ENCODE data around the gene SSH3. TPM values are rescaled to one million over a fixed set of nuclear protein-coding genes. Genes with fewer than 3 reads are reported as not detected.

Gene SSH3
- total RNA-seq, 2 experiments from 2014 or later = 9.2 to 18.5 TPM

- H3K79me2 ChIP-seq (ENCODE audit: insufficient read depth, low read depth, low read length) = peaks cover 37% of the 10 kb centered on the region
- no peak for TF ChIP-seq EZH2phosphoT487 (IDR thresholded peaks at IDR 0.05; ENCODE audit: borderline replicate concordance, low read depth, low read length)
- TF ChIP-seq CTCF (conservative IDR thresholded peaks at IDR 0.05; ENCODE audit: low read length) = no peak
- ChIA-PET POLR2A (interaction anchor here (1.2 kb wide), 1 partner anchor 36 kb away, joined by 3 read pairs; no protein-coding TSS in a partner anchor), CTCF (ENCODE audit: unreplicated experiment) (no interaction called here)
- no peaks in the 10 kb centered on the region for H4K20me1 ChIP-seq (ENCODE audit: insufficient read depth, low read length)
- no peaks in the 10 kb centered on the region for H3K9me3 ChIP-seq (ENCODE audit: low read length)
- intact Hi-C loops (cut with micrococcal nuclease; ENCODE audit: unreplicated experiment) = no loop called here
- no peak overlapping the region for H3K4me2 ChIP-seq (ENCODE audit: low read length)
- H2AFZ ChIP-seq (ENCODE audit: low read length) = no peak overlapping the region
- BruUV-seq (replicated peaks) = no TSS peak
- peaks cover 34% of the 10 kb centered on the region for H3K4me1 ChIP-seq (ENCODE audit: insufficient read depth, low read length, poor library complexity, severe bottlenecking)
- peaks cover 96% of the 10 kb centered on the region for H3K36me3 ChIP-seq (ENCODE audit: insufficient read depth, low read length)
- H3K4me3 ChIP-seq (ENCODE audit: low read depth, low read length, poor library complexity, severe bottlenecking) = no peak overlapping the region
- no peaks in the 10 kb centered on the region for H3K9me2 ChIP-seq (ENCODE audit: insufficient read depth, low read length)
- DNase-seq (ENCODE audit: low spot score) = no peak
- no peak overlapping the region for H3K27ac ChIP-seq (ENCODE audit: low read depth, low read length, poor library complexity, severe bottlenecking)
These were observed 22.4 kb upstream of the SSH3 start for GRCh38 chr11:67280788-67281551.

GRCh38 chr11:67281552-67282150, 21.7 kb upstream of the SSH3 start:
- CTCF ChIA-PET (ENCODE audit: unreplicated experiment) = no interaction called here
- peaks cover 30% of the 10 kb centered on the region; the same call in 1 of the 2 replicates for H3K79me2 ChIP-seq (ENCODE audit: insufficient read depth, low read depth, low read length)
- no peak overlapping the region for H3K27ac ChIP-seq (ENCODE audit: low read depth, low read length, poor library complexity, severe bottlenecking)
- POLR2A ChIA-PET = interaction anchor here (1.2 kb wide), 1 partner anchor 36 kb away, joined by 3 read pairs; no protein-coding TSS in a partner anchor
- H3K9me3 ChIP-seq (ENCODE audit: low read length) = no peaks in the 10 kb centered on the region
- no peak overlapping the region for H2AFZ ChIP-seq (ENCODE audit: low read length)
- no peak for TF ChIP-seq EZH2phosphoT487 (IDR thresholded peaks at IDR 0.05; ENCODE audit: borderline replicate concordance, low read depth, low read length)
- no peak for TF ChIP-seq CTCF (conservative IDR thresholded peaks at IDR 0.05; ENCODE audit: low read length)
- H4K20me1 ChIP-seq (ENCODE audit: insufficient read depth, low read length) = no peaks in the 10 kb centered on the region
- no peak overlapping the region for H3K4me3 ChIP-seq (ENCODE audit: low read depth, low read length, poor library complexity, severe bottlenecking)
- no peaks in the 10 kb centered on the region for H3K9me2 ChIP-seq (ENCODE audit: insufficient read depth, low read length)
- H3K4me2 ChIP-seq (ENCODE audit: low read length) = no peak overlapping the region
- intact Hi-C loops (cut with micrococcal nuclease; ENCODE audit: unreplicated experiment) = no loop called here
- BruUV-seq (replicated peaks) = no TSS peak
- peaks cover 34% of the 10 kb centered on the region for H3K4me1 ChIP-seq (ENCODE audit: insufficient read depth, low read length, poor library complexity, severe bottlenecking)
- DNase-seq (ENCODE audit: low spot score) = no peak
- peaks cover 96% of the 10 kb centered on the region for H3K36me3 ChIP-seq (ENCODE audit: insufficient read depth, low read length)

Measured in OCI-LY7 (cell line).